ES-I3 (cell line): ENCODE measurements around the gene GNAI1.
A peak's percentile ranks its signal among the peaks of the same experiment; 100 is the strongest.

ENCODE experiments used
- H3K36me3 ChIP-seq: 2 replicates; pipeline ENCODE4 v1.6.1; 2013; ENCODE audit warnings: mild to moderate bottlenecking, low read length, control low read depth, moderate library complexity; ENCODE audit not compliant: insufficient read depth
- H3K4me1 ChIP-seq: 2 replicates; pipeline ENCODE4 v1.6.1; 2013; ENCODE audit warnings: mild to moderate bottlenecking, control low read depth, low read length; ENCODE audit not compliant: insufficient read depth
- H3K9ac ChIP-seq: 2 replicates; pipeline ENCODE4 v1.6.1; 2013; ENCODE audit warnings: low read depth, mild to moderate bottlenecking, low read length, moderate library complexity
- H3K9me3 ChIP-seq: 2 replicates; pipeline ENCODE4 v1.6.1; 2013; ENCODE audit warnings: mild to moderate bottlenecking, low read length, moderate library complexity; ENCODE audit not compliant: control insufficient read depth, insufficient read depth

Gene GNAI1

GRCh38 chr7:80134536-80135308, at the start of gene GNAI1:
Gene GNAI1, plus strand, starts transcription at chr7:80134831. Its CDS starts 330 bp downstream, at chr7:80135161.
- Histone ChIP-seq H3K9me3 (no peaks in the 10 kb centered on the region), H3K4me1 (peaks cover 12% of the 10 kb centered on the region), H3K9ac (peak within 1 kb of the TSS; percentile 95), H3K36me3 (no peaks in the 10 kb centered on the region)

GRCh38 chr7:80087051-80087770, 47.4 kb upstream of the GNAI1 start:
- Histone ChIP-seq H3K4me1 (no peaks in the 10 kb centered on the region), H3K36me3 (no peaks in the 10 kb centered on the region), H3K9ac (no peak overlapping the region), H3K9me3 (no peaks in the 10 kb centered on the region)

- H3K36me3 ChIP-seq, result no peaks in the 10 kb centered on the region
- no peaks in the 10 kb centered on the region for H3K4me1 ChIP-seq
- no peaks in the 10 kb centered on the region for H3K9me3 ChIP-seq
- no peak overlapping the region for H3K9ac ChIP-seq
Measured at GRCh38 chr7:80087771-80088170, 46.9 kb upstream of the GNAI1 start.

- H3K9ac ChIP-seq, result no peak overlapping the region
- no peaks in the 10 kb centered on the region for H3K9me3 ChIP-seq
- H3K4me1 ChIP-seq, result no peaks in the 10 kb centered on the region
- H3K36me3 ChIP-seq, result no peaks in the 10 kb centered on the region
Measured at GRCh38 chr7:80088705-80089104, 45.9 kb upstream of the GNAI1 start.

- Histone ChIP-seq H3K9ac (no peak overlapping the region), H3K36me3 (no peaks in the 10 kb centered on the region), H3K4me1 (no peaks in the 10 kb centered on the region), H3K9me3 (no peaks in the 10 kb centered on the region)
Measured at GRCh38 chr7:80089366-80089765, 45.3 kb upstream of the GNAI1 start.

GRCh38 chr7:80093349-80093748, 41.3 kb upstream of the GNAI1 start:
- no peak overlapping the region for H3K9ac ChIP-seq
- no peaks in the 10 kb centered on the region for H3K9me3 ChIP-seq
- H3K4me1 ChIP-seq, result no peaks in the 10 kb centered on the region
- H3K36me3 ChIP-seq, result no peaks in the 10 kb centered on the region

- Histone ChIP-seq H3K36me3 (no peaks in the 10 kb centered on the region), H3K9ac (no peak overlapping the region), H3K9me3 (no peaks in the 10 kb centered on the region), H3K4me1 (no peaks in the 10 kb centered on the region)
Measured at GRCh38 chr7:80095545-80095944, 39.1 kb upstream of the GNAI1 start.

- Histone ChIP-seq H3K9me3 (no peaks in the 10 kb centered on the region), H3K36me3 (no peaks in the 10 kb centered on the region), H3K9ac (no peak overlapping the region), H3K4me1 (no peaks in the 10 kb centered on the region)
Measured at GRCh38 chr7:80097756-80098155, 36.9 kb upstream of the GNAI1 start.

- Histone ChIP-seq H3K4me1 (no peaks in the 10 kb centered on the region), H3K36me3 (no peaks in the 10 kb centered on the region), H3K9ac (no peak overlapping the region), H3K9me3 (no peaks in the 10 kb centered on the region)
Measured at GRCh38 chr7:80098795-80099194, 35.8 kb upstream of the GNAI1 start.

- H3K4me1 ChIP-seq, result no peaks in the 10 kb centered on the region
- no peak overlapping the region for H3K9ac ChIP-seq
- H3K36me3 ChIP-seq, result no peaks in the 10 kb centered on the region
- no peaks in the 10 kb centered on the region for H3K9me3 ChIP-seq
Measured at GRCh38 chr7:80100254-80100653, 34.4 kb upstream of the GNAI1 start.

- H3K36me3 ChIP-seq, result no peaks in the 10 kb centered on the region
- no peaks in the 10 kb centered on the region for H3K4me1 ChIP-seq
- H3K9ac ChIP-seq, result no peak overlapping the region
- no peaks in the 10 kb centered on the region for H3K9me3 ChIP-seq
Measured at GRCh38 chr7:80105701-80106408, 28.8 kb upstream of the GNAI1 start.

GRCh38 chr7:80106498-80107113, 28.0 kb upstream of the GNAI1 start:
- H3K9ac ChIP-seq, result no peak overlapping the region
- H3K9me3 ChIP-seq, result no peaks in the 10 kb centered on the region
- H3K36me3 ChIP-seq, result no peaks in the 10 kb centered on the region
- H3K4me1 ChIP-seq, result no peaks in the 10 kb centered on the region

- Histone ChIP-seq H3K9me3 (no peaks in the 10 kb centered on the region), H3K9ac (no peak overlapping the region), H3K4me1 (no peaks in the 10 kb centered on the region), H3K36me3 (no peaks in the 10 kb centered on the region)
Measured at GRCh38 chr7:80107278-80107677, 27.4 kb upstream of the GNAI1 start.

GRCh38 chr7:80110376-80110775, 24.3 kb upstream of the GNAI1 start:
- Histone ChIP-seq H3K9ac (no peak overlapping the region), H3K9me3 (no peaks in the 10 kb centered on the region), H3K36me3 (no peaks in the 10 kb centered on the region), H3K4me1 (no peaks in the 10 kb centered on the region)
